Measurements from ENCODE around the gene MCC.

The MCC gene

DNA sequence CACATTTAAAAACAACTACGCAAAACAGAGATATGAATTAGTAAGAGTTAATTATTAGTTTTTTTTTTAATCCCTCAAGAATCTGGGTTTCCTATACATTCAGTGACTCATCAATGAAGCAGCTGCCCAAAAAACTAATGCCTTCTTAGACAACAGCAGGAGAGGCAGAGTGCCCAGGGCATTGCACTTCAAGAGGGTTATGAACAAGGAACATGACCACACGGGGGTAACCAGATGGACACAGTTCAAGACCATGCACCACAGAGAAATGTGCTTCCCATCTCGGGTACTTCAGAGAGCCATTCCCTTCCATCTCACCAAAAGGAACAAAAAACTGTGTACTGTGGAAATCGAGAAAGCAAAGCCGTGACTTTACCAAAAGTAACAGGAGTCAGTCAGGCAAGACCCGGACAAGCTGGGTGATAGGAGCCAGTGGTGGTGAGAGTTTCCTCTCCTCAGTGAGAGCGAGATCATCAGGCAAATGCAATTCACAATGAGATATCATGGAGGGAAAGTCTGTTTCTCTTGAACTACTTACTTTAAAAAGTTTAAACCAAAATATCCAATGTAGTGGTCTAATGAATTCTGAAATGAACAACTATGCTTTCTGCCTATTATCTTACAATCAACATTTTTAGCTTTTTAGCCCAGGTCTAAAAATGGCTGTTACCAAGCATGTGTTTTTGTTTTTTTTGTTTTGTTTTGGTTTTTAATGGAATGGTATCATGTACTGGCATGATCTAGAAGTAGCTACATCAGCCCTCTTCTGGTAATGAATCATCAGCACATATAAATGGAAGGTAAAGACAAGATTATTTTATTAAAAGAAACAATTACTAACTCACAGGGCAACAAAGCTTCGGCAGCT is 245.5 kb downstream of the MCC start:
- Mint-ChIP-seq H3K27ac (no peak overlapping the region), H3K4me3 (no peak overlapping the region), H3K4me1 (peaks cover 54% of the 10 kb centered on the region), H3K36me3 (ENCODE audit: low read depth) (peaks cover 9% of the 10 kb centered on the region), H3K27me3 (ENCODE audit: low read depth, poor library complexity) (no peaks in the 10 kb centered on the region), H3K9me3 (peaks cover 2% of the 10 kb centered on the region)
- no peak for DNase-seq
- TF ChIP-seq, protein P1, sequence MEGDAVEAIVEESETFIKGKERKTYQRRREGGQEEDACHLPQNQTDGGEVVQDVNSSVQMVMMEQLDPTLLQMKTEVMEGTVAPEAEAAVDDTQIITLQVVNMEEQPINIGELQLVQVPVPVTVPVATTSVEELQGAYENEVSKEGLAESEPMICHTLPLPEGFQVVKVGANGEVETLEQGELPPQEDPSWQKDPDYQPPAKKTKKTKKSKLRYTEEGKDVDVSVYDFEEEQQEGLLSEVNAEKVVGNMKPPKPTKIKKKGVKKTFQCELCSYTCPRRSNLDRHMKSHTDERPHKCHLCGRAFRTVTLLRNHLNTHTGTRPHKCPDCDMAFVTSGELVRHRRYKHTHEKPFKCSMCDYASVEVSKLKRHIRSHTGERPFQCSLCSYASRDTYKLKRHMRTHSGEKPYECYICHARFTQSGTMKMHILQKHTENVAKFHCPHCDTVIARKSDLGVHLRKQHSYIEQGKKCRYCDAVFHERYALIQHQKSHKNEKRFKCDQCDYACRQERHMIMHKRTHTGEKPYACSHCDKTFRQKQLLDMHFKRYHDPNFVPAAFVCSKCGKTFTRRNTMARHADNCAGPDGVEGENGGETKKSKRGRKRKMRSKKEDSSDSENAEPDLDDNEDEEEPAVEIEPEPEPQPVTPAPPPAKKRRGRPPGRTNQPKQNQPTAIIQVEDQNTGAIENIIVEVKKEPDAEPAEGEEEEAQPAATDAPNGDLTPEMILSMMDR (IDR thresholded peaks at IDR 0.05) = no peak

- Mint-ChIP-seq H3K27ac (no peak overlapping the region), H3K27me3 (ENCODE audit: low read depth, poor library complexity) (no peaks in the 10 kb centered on the region), H3K36me3 (ENCODE audit: low read depth) (no peaks in the 10 kb centered on the region), H3K4me3 (no peak overlapping the region), H3K9me3 (no peaks in the 10 kb centered on the region), H3K4me1 (peaks cover 54% of the 10 kb centered on the region)
- no peak for DNase-seq
- TF ChIP-seq, protein P1 (IDR thresholded peaks at IDR 0.05) = no peak
Measured at GRCh38 chr5:113240951-113241726, 247.1 kb downstream of the MCC start.

DNA sequence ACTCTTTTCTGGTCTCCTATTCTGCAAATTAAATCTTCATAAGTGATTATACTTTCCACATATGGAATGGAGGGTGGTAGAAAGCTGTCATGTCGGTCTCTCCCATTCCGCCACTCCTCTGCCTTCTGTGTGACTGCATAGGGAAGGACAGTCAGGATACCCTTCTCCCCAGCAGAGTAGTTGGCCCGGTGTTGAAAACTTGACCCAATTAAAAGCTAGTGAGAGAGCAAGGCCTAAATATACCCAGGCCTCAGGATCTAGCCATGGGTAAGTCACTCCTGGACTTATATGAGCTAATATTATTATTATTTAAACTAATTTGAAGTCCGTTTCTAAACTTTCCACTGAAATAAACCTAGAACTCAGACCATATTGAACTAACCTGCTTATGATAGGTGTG is 248.2 kb downstream of the MCC start:
- Mint-ChIP-seq H3K27ac (no peak overlapping the region), H3K4me1 (peaks cover 55% of the 10 kb centered on the region), H3K27me3 (ENCODE audit: low read depth, poor library complexity) (no peaks in the 10 kb centered on the region), H3K9me3 (no peaks in the 10 kb centered on the region), H3K36me3 (ENCODE audit: low read depth) (no peaks in the 10 kb centered on the region), H3K4me3 (no peak overlapping the region)
- no peak for DNase-seq
- TF ChIP-seq, protein P1 (IDR thresholded peaks at IDR 0.05) = no peak

- no peaks in the 10 kb centered on the region for H3K27me3 Mint-ChIP-seq (ENCODE audit: low read depth, poor library complexity)
- DNase-seq = no peak
- no peak overlapping the region for H3K4me3 Mint-ChIP-seq
- H3K9me3 Mint-ChIP-seq = no peaks in the 10 kb centered on the region
- no peak overlapping the region for H3K27ac Mint-ChIP-seq
- TF ChIP-seq, protein P1 (IDR thresholded peaks at IDR 0.05) = no peak
- peaks cover 67% of the 10 kb centered on the region for H3K4me1 Mint-ChIP-seq
- H3K36me3 Mint-ChIP-seq (ENCODE audit: low read depth) = no peaks in the 10 kb centered on the region
Measured at GRCh38 chr5:113237893-113238292, 250.4 kb downstream of the MCC start.

DNA sequence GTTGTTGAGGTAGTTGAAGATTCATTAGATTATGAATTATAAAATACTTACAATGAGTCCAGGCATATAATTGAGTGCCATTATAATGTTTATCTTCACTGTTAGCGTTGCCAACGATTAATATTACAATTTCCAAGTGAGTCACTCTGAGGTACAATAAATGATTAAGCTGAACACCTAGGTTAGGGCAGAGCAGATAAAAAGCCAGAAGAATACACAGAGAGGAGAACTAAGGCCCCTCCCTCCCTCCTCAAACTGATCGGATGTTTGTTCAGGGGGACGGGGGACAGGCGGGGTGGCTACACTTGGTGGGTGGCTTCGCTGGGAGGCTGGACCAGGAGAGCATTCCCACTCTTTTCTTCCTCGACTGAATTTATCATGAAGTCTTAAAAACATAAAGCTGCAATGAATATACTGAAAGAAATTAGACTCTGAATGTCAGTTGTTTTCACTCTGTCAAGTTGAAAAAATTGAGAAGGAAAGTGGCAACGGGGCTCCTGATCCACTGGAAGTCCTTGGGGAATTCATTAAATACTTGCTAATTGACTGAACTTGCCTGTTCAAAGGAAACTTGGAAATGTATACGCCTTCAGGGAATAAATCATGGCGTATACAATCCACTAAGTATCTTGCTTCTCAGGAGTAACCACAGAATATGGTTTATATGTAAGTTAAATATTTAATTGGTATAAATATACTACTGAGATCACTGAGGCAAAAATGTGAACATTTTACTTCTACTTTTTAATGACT is 251.5 kb downstream of the MCC start:
- Mint-ChIP-seq H3K4me3 (peak overlapping the region; percentile 39), H3K36me3 (ENCODE audit: low read depth) (no peaks in the 10 kb centered on the region), H3K4me1 (peaks cover 71% of the 10 kb centered on the region), H3K27ac (no peak overlapping the region), H3K9me3 (no peaks in the 10 kb centered on the region), H3K27me3 (ENCODE audit: low read depth, poor library complexity) (no peaks in the 10 kb centered on the region)
- TF ChIP-seq, protein P1 (IDR thresholded peaks at IDR 0.05) = no peak
- peak; percentile 25 for DNase-seq
